GM23338 (cell line): ENCODE measurements around the gene CHST14. TPM values are rescaled to one million over a fixed set of nuclear protein-coding genes. Genes with fewer than 3 reads are reported as not detected.
A peak's percentile ranks its signal among the peaks of the same experiment; 100 is the strongest.

Experiments
- ATAC-seq: fragments of 200-7000 bp; cut with Tn5 transposase; 3 replicates; pipeline ENCODE4 v1.9.1; 2020
- DNase-seq: peaks from one replicate; pipeline ENCODE4 v3.0.0-alpha.2; 2015; ENCODE audit warnings: low spot score
- H2AFZ ChIP-seq: fragments of 200-600 bp; sonication (generic); 2 replicates; pipeline ENCODE4 v1.8.0; 2016; ENCODE audit warnings: antibody characterized with exemption, mild to moderate bottlenecking, moderate library complexity
- H3F3A ChIP-seq: fragments of 200-600 bp; sonication (generic); replicated peaks from 2 replicates; pipeline ENCODE4 v1.8.0; 2017; ENCODE audit warnings: antibody characterized with exemption, mixed run types, low read depth
- H3K27ac ChIP-seq: fragments of 200-600 bp; sonication (generic); 2 replicates; pipeline ENCODE4 v1.6.1; 2016; ENCODE audit warnings: low read depth
- H3K27me3 ChIP-seq: fragments of 200-600 bp; sonication (generic); 2 replicates; pipeline ENCODE4 v1.8.0; 2016; ENCODE audit warnings: mild to moderate bottlenecking, mixed run types, moderate library complexity; ENCODE audit not compliant: insufficient read depth
- H3K36me3 ChIP-seq: fragments of 200-600 bp; sonication (generic); 2 replicates; pipeline ENCODE4 v1.8.0; 2016; ENCODE audit warnings: mild to moderate bottlenecking; ENCODE audit not compliant: insufficient read depth
- H3K4me1 ChIP-seq: fragments of 200-600 bp; sonication (generic); 2 replicates; pipeline ENCODE4 v1.8.0; 2016; ENCODE audit warnings: mild to moderate bottlenecking, moderate library complexity; ENCODE audit not compliant: insufficient read depth
- H3K4me2 ChIP-seq: fragments of 200-600 bp; sonication (generic); 2 replicates; pipeline ENCODE4 v1.7.1; 2017; ENCODE audit warnings: mixed run types
- H3K4me3 ChIP-seq: fragments of 200-600 bp; sonication (generic); 2 replicates; pipeline ENCODE4 v1.6.1; 2016; ENCODE audit warnings: mixed run types
- H3K79me2 ChIP-seq: fragments of 200-600 bp; sonication (generic); replicated peaks from 2 replicates; pipeline ENCODE4 v1.8.0; 2017; ENCODE audit warnings: mild to moderate bottlenecking; ENCODE audit not compliant: insufficient read depth
- H3K9me2 ChIP-seq: fragments of 200-600 bp; sonication (generic); 2 replicates; pipeline ENCODE4 v1.8.0; 2017; ENCODE audit not compliant: insufficient read depth
- H4K20me1 ChIP-seq: fragments of 200-600 bp; sonication (generic); replicated peaks from 2 replicates; pipeline ENCODE4 v1.8.0; 2017; ENCODE audit warnings: mild to moderate bottlenecking; ENCODE audit not compliant: insufficient read depth
- H3K27ac Mint-ChIP-seq: 2 replicates; pipeline ENCODE4 v1.8.0; 2020; ENCODE audit warnings: inconsistent platforms, mild to moderate bottlenecking, moderate library complexity, mixed read lengths
- H3K27me3 Mint-ChIP-seq: 3 replicates; pipeline ENCODE4 v1.8.0; 2022; ENCODE audit warnings: low read depth, mild to moderate bottlenecking, moderate library complexity, mixed read lengths, inconsistent platforms; ENCODE audit not compliant: insufficient read depth, poor library complexity
- H3K36me3 Mint-ChIP-seq: 3 replicates; pipeline ENCODE4 v1.8.0; 2021; ENCODE audit warnings: low read depth, mild to moderate bottlenecking, inconsistent platforms, moderate library complexity, mixed read lengths
- H3K4me1 Mint-ChIP-seq: 3 replicates; pipeline ENCODE4 v1.8.0; 2020; ENCODE audit warnings: mild to moderate bottlenecking, inconsistent platforms, mixed read lengths
- H3K4me3 Mint-ChIP-seq: 3 replicates; pipeline ENCODE4 v1.8.0; 2021; ENCODE audit warnings: moderate library complexity, mild to moderate bottlenecking, inconsistent platforms, mixed read lengths
- H3K9me3 Mint-ChIP-seq: 3 replicates; pipeline ENCODE4 v1.8.0; 2020; ENCODE audit warnings: moderate library complexity, mild to moderate bottlenecking, inconsistent platforms, mixed read lengths
- CREB1 ChIP-seq: fragments of 250-450 bp; sonication (Bioruptor Pico); IDR thresholded peaks from 2 replicates; pipeline ENCODE4 v1.5.0; 2020; ENCODE audit warnings: low read depth, mild to moderate bottlenecking, moderate library complexity
- EZH2 ChIP-seq: fragments of 200-600 bp; sonication (generic); IDR thresholded peaks from one replicate; pipeline ENCODE4 v1.8.0; 2017; ENCODE audit warnings: antibody characterized with exemption, mild to moderate bottlenecking, low read depth; ENCODE audit not compliant: unreplicated experiment
- EZH2phosphoT487 ChIP-seq: fragments of 200-600 bp; sonication (generic); IDR thresholded peaks from one replicate; pipeline ENCODE4 v1.8.1; 2018; ENCODE audit warnings: antibody characterized with exemption; ENCODE audit not compliant: unreplicated experiment
- JUNB ChIP-seq: IDR thresholded peaks from one replicate; pipeline ENCODE4 v1.6.1; 2016; ENCODE audit warnings: antibody characterized with exemption; ENCODE audit not compliant: unreplicated experiment
- NANOG ChIP-seq: IDR thresholded peaks from 2 replicates; pipeline ENCODE4 v1.6.1; 2016; ENCODE audit warnings: antibody characterized with exemption, borderline replicate concordance
- POLR2AphosphoS5 ChIP-seq: IDR thresholded peaks from 2 replicates; pipeline ENCODE4 v1.6.1; 2016; ENCODE audit warnings: antibody characterized with exemption, low read depth
- STAT1 ChIP-seq: IDR thresholded peaks from one replicate; pipeline ENCODE4 v1.6.1; 2016; ENCODE audit warnings: antibody characterized with exemption; ENCODE audit not compliant: unreplicated experiment
- ZNF114 ChIP-seq: fragments of 250-450 bp; sonication (Bioruptor Pico); IDR thresholded peaks from 2 replicates; pipeline ENCODE4 v1.5.0; 2020; ENCODE audit warnings: mild to moderate bottlenecking, moderate library complexity
- ZNF331 ChIP-seq: fragments of 250-450 bp; sonication (Bioruptor Pico); IDR thresholded peaks from 2 replicates; pipeline ENCODE4 v1.5.0; 2020; ENCODE audit warnings: low read depth, mild to moderate bottlenecking, moderate library complexity
- polyA plus RNA-seq: library from polyadenylated mRNA; unstranded; fragments of >200 nt; fragmentation: Nextera tagmentation; extraction: Ambion mirVana; gene quantifications from 2 replicates; pipeline ENCODE4 v1.2.1, GENCODE V29; 2016
- total RNA-seq: library from RNA; depleted of rRNA; stranded (reverse); fragments of >200 nt; shearing (Covaris generic); gene quantifications from 2 replicates; pipeline ENCODE4 v1.2.3, GENCODE V29; 2014
- TF ChIP-seq, protein P1 (sequence below), 2 experiments: fragments of 200-600 bp in 1 of 2; sonication (generic) in 1 of 2; conservative IDR thresholded peaks; 2 replicates each; pipeline versions ENCODE4 v1.5.1 to v1.6.1; 2016 to 2017; ENCODE audit warnings: antibody characterized with exemption in 2 of 2, low read depth in 2 of 2, mild to moderate bottlenecking in 2 of 2, moderate library complexity in 1 of 2
- TF ChIP-seq, protein P2 (sequence below): IDR thresholded peaks from one replicate; pipeline ENCODE4 v1.6.1; 2018; ENCODE audit warnings: antibody characterized with exemption; ENCODE audit not compliant: unreplicated experiment
- TF ChIP-seq, protein P3 (sequence below): IDR thresholded peaks from 2 replicates; pipeline ENCODE4 v1.6.1; 2016; ENCODE audit warnings: antibody characterized with exemption
- TF ChIP-seq, protein P4 (sequence below): fragments of 250-450 bp; sonication (Bioruptor Pico); IDR thresholded peaks from 2 replicates; pipeline ENCODE4 v1.5.0; 2020; ENCODE audit warnings: mild to moderate bottlenecking, moderate library complexity

The CHST14 gene
- total and polyA plus RNA-seq, 2 experiments from 2014 or later = 8.4 to 15.6 TPM

DNA sequence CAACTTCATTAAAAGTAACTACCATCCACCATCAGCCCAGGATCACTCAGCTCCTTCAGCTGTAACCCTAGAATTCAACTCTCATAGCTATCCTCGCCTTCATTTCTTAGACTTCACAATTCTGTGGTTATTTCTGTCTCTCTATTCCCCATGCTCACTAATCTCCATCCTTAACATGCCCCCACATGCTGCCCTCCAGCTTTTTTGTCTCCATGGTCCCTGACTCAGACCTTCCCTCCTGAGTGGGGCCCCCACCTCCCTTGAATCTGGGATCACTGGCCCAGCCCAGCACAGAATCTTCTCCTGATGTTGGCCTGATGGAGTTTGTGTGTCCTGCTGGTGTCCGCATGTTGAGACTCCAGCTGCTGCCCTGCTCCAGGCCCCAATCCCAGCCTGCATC is 41.7 kb downstream of the CHST14 start:
- peaks cover 46% of the 10 kb centered on the region for H3K27me3 ChIP-seq
- Mint-ChIP-seq H3K27ac (no peak overlapping the region), H3K36me3 (no peaks in the 10 kb centered on the region; the same call in 2 of the 3 replicates), H3K4me3 (peak overlapping the region; percentile 72), H3K9me3 (no peaks in the 10 kb centered on the region; the same call in 2 of the 3 replicates), H3K27me3 (peaks cover 29% of the 10 kb centered on the region), H3K4me1 (peaks cover 14% of the 10 kb centered on the region)
- H3K36me3 ChIP-seq = no peaks in the 10 kb centered on the region
- H3K9me2 ChIP-seq = no peaks in the 10 kb centered on the region
- no peak for ATAC-seq
- H3K79me2 ChIP-seq = no peaks in the 10 kb centered on the region
- no peaks in the 10 kb centered on the region for H4K20me1 ChIP-seq
- H3K27ac ChIP-seq = no peak overlapping the region
- peak overlapping the region; percentile 97 for H2AFZ ChIP-seq
- TF ChIP-seq, protein P1, sequence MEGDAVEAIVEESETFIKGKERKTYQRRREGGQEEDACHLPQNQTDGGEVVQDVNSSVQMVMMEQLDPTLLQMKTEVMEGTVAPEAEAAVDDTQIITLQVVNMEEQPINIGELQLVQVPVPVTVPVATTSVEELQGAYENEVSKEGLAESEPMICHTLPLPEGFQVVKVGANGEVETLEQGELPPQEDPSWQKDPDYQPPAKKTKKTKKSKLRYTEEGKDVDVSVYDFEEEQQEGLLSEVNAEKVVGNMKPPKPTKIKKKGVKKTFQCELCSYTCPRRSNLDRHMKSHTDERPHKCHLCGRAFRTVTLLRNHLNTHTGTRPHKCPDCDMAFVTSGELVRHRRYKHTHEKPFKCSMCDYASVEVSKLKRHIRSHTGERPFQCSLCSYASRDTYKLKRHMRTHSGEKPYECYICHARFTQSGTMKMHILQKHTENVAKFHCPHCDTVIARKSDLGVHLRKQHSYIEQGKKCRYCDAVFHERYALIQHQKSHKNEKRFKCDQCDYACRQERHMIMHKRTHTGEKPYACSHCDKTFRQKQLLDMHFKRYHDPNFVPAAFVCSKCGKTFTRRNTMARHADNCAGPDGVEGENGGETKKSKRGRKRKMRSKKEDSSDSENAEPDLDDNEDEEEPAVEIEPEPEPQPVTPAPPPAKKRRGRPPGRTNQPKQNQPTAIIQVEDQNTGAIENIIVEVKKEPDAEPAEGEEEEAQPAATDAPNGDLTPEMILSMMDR (conservative IDR thresholded peaks at IDR 0.05; ENCODE audit: low read depth in 2 of 2) = no peak
- TF ChIP-seq POLR2AphosphoS5 = no peak
- TF ChIP-seq NANOG = no peak
- no peak for TF ChIP-seq ZNF114 (CRISPR knock-in tag)
- TF ChIP-seq EZH2phosphoT487 = no peak
- TF ChIP-seq JUNB = no peak
- TF ChIP-seq STAT1 = no peak
- no peak for TF ChIP-seq ZNF331 (CRISPR knock-in tag)
- no peak for TF ChIP-seq CREB1 (CRISPR knock-in tag)
- TF ChIP-seq EZH2 = no peak
- TF ChIP-seq, protein P2, sequence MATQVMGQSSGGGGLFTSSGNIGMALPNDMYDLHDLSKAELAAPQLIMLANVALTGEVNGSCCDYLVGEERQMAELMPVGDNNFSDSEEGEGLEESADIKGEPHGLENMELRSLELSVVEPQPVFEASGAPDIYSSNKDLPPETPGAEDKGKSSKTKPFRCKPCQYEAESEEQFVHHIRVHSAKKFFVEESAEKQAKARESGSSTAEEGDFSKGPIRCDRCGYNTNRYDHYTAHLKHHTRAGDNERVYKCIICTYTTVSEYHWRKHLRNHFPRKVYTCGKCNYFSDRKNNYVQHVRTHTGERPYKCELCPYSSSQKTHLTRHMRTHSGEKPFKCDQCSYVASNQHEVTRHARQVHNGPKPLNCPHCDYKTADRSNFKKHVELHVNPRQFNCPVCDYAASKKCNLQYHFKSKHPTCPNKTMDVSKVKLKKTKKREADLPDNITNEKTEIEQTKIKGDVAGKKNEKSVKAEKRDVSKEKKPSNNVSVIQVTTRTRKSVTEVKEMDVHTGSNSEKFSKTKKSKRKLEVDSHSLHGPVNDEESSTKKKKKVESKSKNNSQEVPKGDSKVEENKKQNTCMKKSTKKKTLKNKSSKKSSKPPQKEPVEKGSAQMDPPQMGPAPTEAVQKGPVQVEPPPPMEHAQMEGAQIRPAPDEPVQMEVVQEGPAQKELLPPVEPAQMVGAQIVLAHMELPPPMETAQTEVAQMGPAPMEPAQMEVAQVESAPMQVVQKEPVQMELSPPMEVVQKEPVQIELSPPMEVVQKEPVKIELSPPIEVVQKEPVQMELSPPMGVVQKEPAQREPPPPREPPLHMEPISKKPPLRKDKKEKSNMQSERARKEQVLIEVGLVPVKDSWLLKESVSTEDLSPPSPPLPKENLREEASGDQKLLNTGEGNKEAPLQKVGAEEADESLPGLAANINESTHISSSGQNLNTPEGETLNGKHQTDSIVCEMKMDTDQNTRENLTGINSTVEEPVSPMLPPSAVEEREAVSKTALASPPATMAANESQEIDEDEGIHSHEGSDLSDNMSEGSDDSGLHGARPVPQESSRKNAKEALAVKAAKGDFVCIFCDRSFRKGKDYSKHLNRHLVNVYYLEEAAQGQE = no peak
- TF ChIP-seq, protein P3, sequence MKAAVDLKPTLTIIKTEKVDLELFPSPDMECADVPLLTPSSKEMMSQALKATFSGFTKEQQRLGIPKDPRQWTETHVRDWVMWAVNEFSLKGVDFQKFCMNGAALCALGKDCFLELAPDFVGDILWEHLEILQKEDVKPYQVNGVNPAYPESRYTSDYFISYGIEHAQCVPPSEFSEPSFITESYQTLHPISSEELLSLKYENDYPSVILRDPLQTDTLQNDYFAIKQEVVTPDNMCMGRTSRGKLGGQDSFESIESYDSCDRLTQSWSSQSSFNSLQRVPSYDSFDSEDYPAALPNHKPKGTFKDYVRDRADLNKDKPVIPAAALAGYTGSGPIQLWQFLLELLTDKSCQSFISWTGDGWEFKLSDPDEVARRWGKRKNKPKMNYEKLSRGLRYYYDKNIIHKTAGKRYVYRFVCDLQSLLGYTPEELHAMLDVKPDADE = no peak
- TF ChIP-seq, protein P4, sequence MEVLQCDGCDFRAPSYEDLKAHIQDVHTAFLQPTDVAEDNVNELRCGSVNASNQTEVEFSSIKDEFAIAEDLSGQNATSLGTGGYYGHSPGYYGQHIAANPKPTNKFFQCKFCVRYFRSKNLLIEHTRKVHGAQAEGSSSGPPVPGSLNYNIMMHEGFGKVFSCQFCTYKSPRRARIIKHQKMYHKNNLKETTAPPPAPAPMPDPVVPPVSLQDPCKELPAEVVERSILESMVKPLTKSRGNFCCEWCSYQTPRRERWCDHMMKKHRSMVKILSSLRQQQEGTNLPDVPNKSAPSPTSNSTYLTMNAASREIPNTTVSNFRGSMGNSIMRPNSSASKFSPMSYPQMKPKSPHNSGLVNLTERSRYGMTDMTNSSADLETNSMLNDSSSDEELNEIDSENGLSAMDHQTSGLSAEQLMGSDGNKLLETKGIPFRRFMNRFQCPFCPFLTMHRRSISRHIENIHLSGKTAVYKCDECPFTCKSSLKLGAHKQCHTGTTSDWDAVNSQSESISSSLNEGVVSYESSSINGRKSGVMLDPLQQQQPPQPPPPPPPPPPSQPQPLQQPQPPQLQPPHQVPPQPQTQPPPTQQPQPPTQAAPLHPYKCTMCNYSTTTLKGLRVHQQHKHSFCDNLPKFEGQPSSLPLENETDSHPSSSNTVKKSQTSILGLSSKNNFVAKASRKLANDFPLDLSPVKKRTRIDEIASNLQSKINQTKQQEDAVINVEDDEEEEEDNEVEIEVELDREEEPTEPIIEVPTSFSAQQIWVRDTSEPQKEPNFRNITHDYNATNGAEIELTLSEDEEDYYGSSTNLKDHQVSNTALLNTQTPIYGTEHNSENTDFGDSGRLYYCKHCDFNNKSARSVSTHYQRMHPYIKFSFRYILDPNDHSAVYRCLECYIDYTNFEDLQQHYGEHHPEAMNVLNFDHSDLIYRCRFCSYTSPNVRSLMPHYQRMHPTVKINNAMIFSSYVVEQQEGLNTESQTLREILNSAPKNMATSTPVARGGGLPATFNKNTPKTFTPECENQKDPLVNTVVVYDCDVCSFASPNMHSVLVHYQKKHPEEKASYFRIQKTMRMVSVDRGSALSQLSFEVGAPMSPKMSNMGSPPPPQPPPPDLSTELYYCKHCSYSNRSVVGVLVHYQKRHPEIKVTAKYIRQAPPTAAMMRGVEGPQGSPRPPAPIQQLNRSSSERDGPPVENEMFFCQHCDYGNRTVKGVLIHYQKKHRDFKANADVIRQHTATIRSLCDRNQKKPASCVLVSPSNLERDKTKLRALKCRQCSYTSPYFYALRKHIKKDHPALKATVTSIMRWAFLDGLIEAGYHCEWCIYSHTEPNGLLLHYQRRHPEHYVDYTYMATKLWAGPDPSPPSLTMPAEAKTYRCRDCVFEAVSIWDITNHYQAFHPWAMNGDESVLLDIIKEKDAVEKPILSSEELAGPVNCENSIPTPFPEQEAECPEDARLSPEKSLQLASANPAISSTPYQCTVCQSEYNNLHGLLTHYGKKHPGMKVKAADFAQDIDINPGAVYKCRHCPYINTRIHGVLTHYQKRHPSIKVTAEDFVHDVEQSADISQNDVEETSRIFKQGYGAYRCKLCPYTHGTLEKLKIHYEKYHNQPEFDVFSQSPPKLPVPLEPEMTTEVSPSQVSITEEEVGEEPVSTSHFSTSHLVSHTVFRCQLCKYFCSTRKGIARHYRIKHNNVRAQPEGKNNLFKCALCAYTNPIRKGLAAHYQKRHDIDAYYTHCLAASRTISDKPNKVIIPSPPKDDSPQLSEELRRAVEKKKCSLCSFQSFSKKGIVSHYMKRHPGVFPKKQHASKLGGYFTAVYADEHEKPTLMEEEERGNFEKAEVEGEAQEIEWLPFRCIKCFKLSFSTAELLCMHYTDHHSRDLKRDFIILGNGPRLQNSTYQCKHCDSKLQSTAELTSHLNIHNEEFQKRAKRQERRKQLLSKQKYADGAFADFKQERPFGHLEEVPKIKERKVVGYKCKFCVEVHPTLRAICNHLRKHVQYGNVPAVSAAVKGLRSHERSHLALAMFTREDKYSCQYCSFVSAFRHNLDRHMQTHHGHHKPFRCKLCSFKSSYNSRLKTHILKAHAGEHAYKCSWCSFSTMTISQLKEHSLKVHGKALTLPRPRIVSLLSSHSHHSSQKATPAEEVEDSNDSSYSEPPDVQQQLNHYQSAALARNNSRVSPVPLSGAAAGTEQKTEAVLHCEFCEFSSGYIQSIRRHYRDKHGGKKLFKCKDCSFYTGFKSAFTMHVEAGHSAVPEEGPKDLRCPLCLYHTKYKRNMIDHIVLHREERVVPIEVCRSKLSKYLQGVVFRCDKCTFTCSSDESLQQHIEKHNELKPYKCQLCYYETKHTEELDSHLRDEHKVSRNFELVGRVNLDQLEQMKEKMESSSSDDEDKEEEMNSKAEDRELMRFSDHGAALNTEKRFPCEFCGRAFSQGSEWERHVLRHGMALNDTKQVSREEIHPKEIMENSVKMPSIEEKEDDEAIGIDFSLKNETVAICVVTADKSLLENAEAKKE = no peak
- H3K4me2 ChIP-seq = peak overlapping the region; percentile 93; the same call in 1 of the 2 replicates
- no peak for DNase-seq
- peak overlapping the region; percentile 72 for H3K4me3 ChIP-seq
- H3K4me1 ChIP-seq = 0 out of 2 replicates have a peak, but pooled peaks cover 8% of the 10 kb centered on the region
- peaks cover 5% of the 10 kb centered on the region for H3F3A ChIP-seq
